Skeletal muscle tissue (tissue), 2 donors: ENCODE data around the gene CA14. TPM values are rescaled to one million over a fixed set of nuclear protein-coding genes. Genes with fewer than 3 reads are reported as not detected.

Experiments used
- small RNA-seq: library from RNA; depleted of rRNA; stranded (forward); fragments of <200 nt; gene quantifications from one replicate; pipeline ENCODE3, GENCODE V24; 2014
- total RNA-seq: library from RNA; depleted of rRNA; stranded (reverse); fragments of >200 nt; gene quantifications from one replicate; pipeline ENCODE4 v1.2.3, GENCODE V29; 2014

CA14 gene
- total RNA-seq, 1 donor from 2014 or later, result 2.1 TPM

Small RNA genes within 50 kb of the gene (small RNA-seq; reads per million reads assigned to genes)
- gene RN7SL480P, result not detected
- 5.0 reads per million, percentile 90 among the genes with 10 or more reads in this experiment for gene RNU2-17P

Other genes with a start within 250 kb of the CA14 start
- gene OTUD7B, start 247.0 kb upstream of the CA14 start, total RNA-seq, result 15.7 TPM
- 41.2 TPM for gene VPS45, start 190.0 kb upstream of the CA14 start, total RNA-seq
- 70.5 TPM for gene PLEKHO1, start 107.9 kb upstream of the CA14 start, total RNA-seq
- gene ANP32E, start 21.7 kb upstream of the CA14 start, total RNA-seq, result 18.8 TPM
- gene APH1A, start 11.2 kb downstream of the CA14 start, total RNA-seq, result 99.2 TPM
- gene C1orf54, start 15.0 kb downstream of the CA14 start, total RNA-seq, result 54.8 TPM
- gene CIART, start 24.8 kb downstream of the CA14 start, total RNA-seq, result 2.1 TPM
- gene MRPS21, start 36.1 kb downstream of the CA14 start, total RNA-seq, result 37.6 TPM
- 35.0 TPM for gene PRPF3, start 63.8 kb downstream of the CA14 start, total RNA-seq
- 12.0 TPM for gene RPRD2, start 106.4 kb downstream of the CA14 start, total RNA-seq
- gene TARS2, start 229.6 kb downstream of the CA14 start, total RNA-seq, result 21.4 TPM